Small intestine (tissue), 7 donors: Measurements from ENCODE around the gene SPECC1. TPM values are rescaled to one million over a fixed set of nuclear protein-coding genes. Genes with fewer than 3 reads are reported as not detected.
"Not testable (repeated sequence)": the region's sequence is repeated elsewhere in the genome, so short reads cannot be mapped to it uniquely, and the experiment has no call there.

Source experiments
- DNase-seq, 2 donors: peaks; one replicate each; pipeline versions ENCODE4 v3.0.0 to v3.0.0-alpha.2; 2013
- FAIRE-seq: peaks from 2 replicates; lab custom pipeline; 2012; peaks lifted over from hg19 to GRCh38; lab: Jason Lieb, UNC
- H3K27ac ChIP-seq, 3 donors: one replicate each; pipeline ENCODE4 v1.5.1; 2013; ENCODE audit warnings: low read length in 2 of 3, mild to moderate bottlenecking in 2 of 3, control low read depth in 1 of 3, inconsistent platforms in 1 of 3, low read depth in 1 of 3, moderate library complexity in 1 of 3
- H3K27me3 ChIP-seq, 3 donors: one replicate each; pipeline ENCODE4 v1.6.1; 2013; ENCODE audit warnings: low read length in 3 of 3, inconsistent platforms in 1 of 3; ENCODE audit not compliant: control insufficient read depth in 3 of 3, insufficient read depth in 3 of 3
- H3K36me3 ChIP-seq, 3 donors: one replicate each; pipeline ENCODE4 v1.6.1; 2013; ENCODE audit warnings: low read length in 3 of 3, inconsistent platforms in 1 of 3, low read depth in 1 of 3, mild to moderate bottlenecking in 1 of 3, moderate library complexity in 1 of 3; ENCODE audit not compliant: control insufficient read depth in 3 of 3, insufficient read depth in 2 of 3
- H3K4me1 ChIP-seq, 3 donors: one replicate each; pipeline ENCODE4 v1.6.1; 2013; ENCODE audit warnings: low read length in 2 of 3, inconsistent platforms in 1 of 3, low read depth in 1 of 3, mild to moderate bottlenecking in 1 of 3, moderate library complexity in 1 of 3; ENCODE audit not compliant: control insufficient read depth in 3 of 3, insufficient read depth in 2 of 3
- H3K4me3 ChIP-seq, 3 donors: one replicate each; pipeline ENCODE4 v1.5.1; 2013; ENCODE audit warnings: low read length in 3 of 3, control low read depth in 1 of 3, inconsistent platforms in 1 of 3, low read depth in 1 of 3, mild to moderate bottlenecking in 1 of 3, moderate library complexity in 1 of 3
- H3K9me3 ChIP-seq, 2 donors: one replicate each; pipeline ENCODE4 v1.6.1; 2013; ENCODE audit warnings: low read depth in 1 of 2, low read length in 1 of 2; ENCODE audit not compliant: control insufficient read depth in 2 of 2, insufficient read depth in 1 of 2
- WGBS, 3 donors: extraction: QIAGEN DNeasy Blood & Tissue Kit; methylation state at CpG; one replicate each; pipeline ENCODE4 v1.1.7; 2013; 5-methylcytosine and 5-hydroxymethylcytosine counted together
- polyA plus RNA-seq, 4 donors: library from polyadenylated mRNA; stranded (reverse) in 3 of 4; unstranded in 1 of 4; fragments of 200-250 nt in 3 of 4; fragments of 120-200 nt in 1 of 4; gene quantifications; one replicate each; pipeline versions ENCODE4 v1.2.1 to v1.2.3, GENCODE V29; 2013
- donor health status: healthy with polysubstance abuse.
- donor health status: control.
- donor health status: control.
- donor health status: Bipolar disorder and iron deficiency.
- donor health status: healthy.

SPECC1 gene
- polyA plus RNA-seq, 4 donors: 13.7 to 38.9 (median 32.8) TPM

GRCh38 chr17:20228410-20228809 lies 219.3 kb downstream of the SPECC1 start:
- H3K4me1 ChIP-seq: no peaks in the 10 kb centered on the region
- H3K9me3 ChIP-seq: no peaks in the 10 kb centered on the region
- no peak overlapping the region for H3K4me3 ChIP-seq
- H3K27me3 ChIP-seq: no peaks in the 10 kb centered on the region
- DNase-seq (no peak), FAIRE-seq (no peak)
- H3K27ac ChIP-seq: no peak overlapping the region
- WGBS, 3 donors: 92 to 100% (median 95%) methylated on average over 1 of the region's 1 CpG
- peaks cover 0 to 17% (median 3%) of the 10 kb centered on the region in 3 donors for H3K36me3 ChIP-seq

GRCh38 chr17:20228860-20229259 lies 219.7 kb downstream of the SPECC1 start:
- Histone ChIP-seq H3K36me3 (peaks cover 0 to 17% (median 4%) of the 10 kb centered on the region in 3 donors), H3K27me3 (no peaks in the 10 kb centered on the region), H3K4me1 (no peaks in the 10 kb centered on the region), H3K9me3 (no peaks in the 10 kb centered on the region), H3K27ac (no peak overlapping the region), H3K4me3 (no peak overlapping the region)
- 75 to 90% (median 76%) methylated on average over 3 of the region's 3 CpGs for WGBS, 3 donors
- DNase-seq (no peak), FAIRE-seq (no peak)

- Histone ChIP-seq H3K36me3 (peaks cover 0 to 22% (median 7%) of the 10 kb centered on the region in 3 donors), H3K9me3 (no peaks in the 10 kb centered on the region), H3K4me1 (no peaks in the 10 kb centered on the region), H3K4me3 (no peak overlapping the region), H3K27me3 (no peaks in the 10 kb centered on the region), H3K27ac (no peak overlapping the region)
- 85 to 91% (median 87%) methylated on average over 2 of the region's 2 CpGs for WGBS, 3 donors
- DNase-seq: no peak
- no peak for FAIRE-seq
Observed at GRCh38 chr17:20230924-20231323, 221.8 kb downstream of the SPECC1 start.

- H3K4me3 ChIP-seq: no peak overlapping the region
- DNase-seq (no peak), FAIRE-seq (no peak)
- no peaks in the 10 kb centered on the region for H3K4me1 ChIP-seq
- no peak overlapping the region for H3K27ac ChIP-seq
- H3K36me3 ChIP-seq: peaks cover 0 to 25% (median 7%) of the 10 kb centered on the region in 3 donors
- no peaks in the 10 kb centered on the region for H3K27me3 ChIP-seq
- WGBS, 3 donors: 86 to 90% (median 87%) methylated on average over 4 of the region's 4 CpGs
- no peaks in the 10 kb centered on the region for H3K9me3 ChIP-seq
Observed at GRCh38 chr17:20232611-20233010, 223.5 kb downstream of the SPECC1 start.

GRCh38 chr17:20234276-20234675 lies 225.1 kb downstream of the SPECC1 start:
- no peaks in the 10 kb centered on the region for H3K27me3 ChIP-seq
- H3K9me3 ChIP-seq: no peaks in the 10 kb centered on the region
- H3K27ac ChIP-seq: no peak overlapping the region
- DNase-seq (no peak), FAIRE-seq (no peak)
- no peaks in the 10 kb centered on the region for H3K4me1 ChIP-seq
- no peak overlapping the region for H3K4me3 ChIP-seq
- peaks cover 0 to 22% (median 13%) of the 10 kb centered on the region in 3 donors for H3K36me3 ChIP-seq
- WGBS, 3 donors: 61 to 76% (median 65%) methylated on average over 4 of the region's 4 CpGs

GRCh38 chr17:20235747-20236146 lies 226.6 kb downstream of the SPECC1 start:
- Histone ChIP-seq H3K9me3 (no peaks in the 10 kb centered on the region), H3K27me3 (no peaks in the 10 kb centered on the region), H3K4me1 (no peaks in the 10 kb centered on the region), H3K4me3 (no peak overlapping the region), H3K36me3 (peaks cover 0 to 20% (median 13%) of the 10 kb centered on the region in 3 donors), H3K27ac (no peak overlapping the region)
- no peak for DNase-seq
- no peak for FAIRE-seq
- 80 to 84% (median 83%) methylated on average over 6 of the region's 6 CpGs for WGBS, 3 donors

- FAIRE-seq (no peak), DNase-seq (no peak)
- Histone ChIP-seq H3K36me3 (peaks cover 0 to 19% (median 13%) of the 10 kb centered on the region in 3 donors), H3K4me3 (no peak overlapping the region), H3K4me1 (no peaks in the 10 kb centered on the region), H3K27ac (no peak overlapping the region), H3K9me3 (no peaks in the 10 kb centered on the region), H3K27me3 (no peaks in the 10 kb centered on the region)
- 78 to 89% (median 87%) methylated on average over 5 of the region's 5 CpGs for WGBS, 3 donors
Observed at GRCh38 chr17:20236578-20237227, 227.5 kb downstream of the SPECC1 start.

- not testable (repeated sequence) for FAIRE-seq, H3K9me3 ChIP-seq, H3K27ac ChIP-seq, H3K36me3 ChIP-seq, H3K27me3 ChIP-seq, DNase-seq, H3K4me3 ChIP-seq, H3K4me1 ChIP-seq
- WGBS, 3 donors: 91 to 96% (median 92%) methylated on average over 3 of the region's 3 CpGs
Observed at GRCh38 chr17:20239776-20240175, 230.6 kb downstream of the SPECC1 start.

- peaks cover 0 to 6% (median 3%) of the 10 kb centered on the region in 3 donors for H3K36me3 ChIP-seq
- H3K9me3 ChIP-seq: no peaks in the 10 kb centered on the region
- 69 to 82% (median 81%) methylated on average over 4 of the region's 4 CpGs for WGBS, 3 donors
- no peaks in the 10 kb centered on the region for H3K4me1 ChIP-seq
- H3K4me3 ChIP-seq: no peak overlapping the region
- no peak overlapping the region for H3K27ac ChIP-seq
- no peaks in the 10 kb centered on the region for H3K27me3 ChIP-seq
- DNase-seq (peak in 1 of 2 donors; percentile 6), FAIRE-seq (no peak)
Observed at GRCh38 chr17:20241855-20242254, 232.7 kb downstream of the SPECC1 start.
